HL-60 (cell line): ENCODE data around the gene TCP11.

Source experiments
- DNase-seq, 2 experiments: peaks; one replicate each; pipeline ENCODE4 v3.0.0-alpha.2; 2010 to 2020; ENCODE audit warnings: low read depth in 1 of 2, low spot score in 1 of 2
- H3K27ac ChIP-seq: fragments of 250-450 bp; sonication (Bioruptor Pico); replicated peaks from 2 replicates; pipeline ENCODE4 v1.5.1; 2020; ENCODE audit warnings: mild to moderate bottlenecking, moderate library complexity
- H3K27me3 ChIP-seq: fragments of 250-450 bp; sonication (Bioruptor Pico); 2 replicates; pipeline ENCODE4 v1.5.1; 2021; ENCODE audit warnings: mild to moderate bottlenecking, moderate library complexity; ENCODE audit not compliant: insufficient read depth, poor library complexity, severe bottlenecking
- H3K4me3 ChIP-seq: replicated peaks from 2 replicates; pipeline ENCODE4 v1.5.1; 2011; ENCODE audit warnings: mild to moderate bottlenecking, control low read depth, low read length; ENCODE audit not compliant: insufficient read depth
- CTCF ChIP-seq: IDR thresholded peaks from one replicate; pipeline ENCODE4 v1.5.1; 2011; ENCODE audit warnings: low read length, control low read depth, inconsistent platforms; ENCODE audit not compliant: insufficient read depth
- GABPA ChIP-seq: IDR thresholded peaks from 2 replicates; pipeline ENCODE4 v1.6.1; 2012; ENCODE audit warnings: low read depth
- POLR2AphosphoS5 ChIP-seq: IDR thresholded peaks from 2 replicates; pipeline ENCODE4 v1.6.1; 2012; ENCODE audit warnings: low read depth
- REST ChIP-seq: IDR thresholded peaks from 2 replicates; pipeline ENCODE4 v1.6.1; 2012; ENCODE audit warnings: low read depth; ENCODE audit not compliant: insufficient replicate concordance
- SPI1 ChIP-seq: IDR thresholded peaks from 2 replicates; pipeline ENCODE4 v1.6.1; 2012; ENCODE audit warnings: low read depth, mild to moderate bottlenecking, borderline replicate concordance

Gene TCP11

GRCh38 chr6:35148167-35148741, 7.1 kb upstream of the TCP11 start:
- no peak overlapping the region for H3K27ac ChIP-seq
- no peak for DNase-seq
- no peaks in the 10 kb centered on the region for H3K27me3 ChIP-seq
- H3K4me3 ChIP-seq = no peak overlapping the region
- no peak for TF ChIP-seq REST
- no peak for TF ChIP-seq POLR2AphosphoS5
- TF ChIP-seq GABPA = no peak
- TF ChIP-seq CTCF = no peak
- no peak for TF ChIP-seq SPI1

GRCh38 chr6:35147486-35147885, 6.3 kb upstream of the TCP11 start:
- Histone ChIP-seq H3K4me3 (no peak overlapping the region), H3K27me3 (no peaks in the 10 kb centered on the region), H3K27ac (no peak overlapping the region)
- no peak for DNase-seq
- TF ChIP-seq POLR2AphosphoS5 (no peak), SPI1 (no peak), CTCF (no peak), GABPA (no peak), REST (no peak)

GRCh38 chr6:35147026-35147425, 5.9 kb upstream of the TCP11 start:
- Histone ChIP-seq H3K27me3 (no peaks in the 10 kb centered on the region), H3K27ac (no peak overlapping the region), H3K4me3 (no peak overlapping the region)
- TF ChIP-seq SPI1 (no peak), CTCF (no peak), GABPA (no peak), REST (no peak), POLR2AphosphoS5 (no peak)
- no peak for DNase-seq
